HCT116 (cell line): ENCODE results near the gene ANKRD10.
"Not testable (repeated sequence)": the region's sequence is repeated elsewhere in the genome, so short reads cannot be mapped to it uniquely, and the experiment has no call there.

Experiments
- CTCF ChIP-seq, 3 experiments: fragments of 200-600 bp in 1 of 3; sonication (generic) in 1 of 3; IDR thresholded peaks in 2 of 3; conservative IDR thresholded peaks in 1 of 3; 2 replicates each; pipeline ENCODE4 v1.5.1; 2012 to 2017; ENCODE audit warnings: low read depth in 2 of 3, low read length in 2 of 3, antibody characterized with exemption in 1 of 3, borderline replicate concordance in 1 of 3, control low read depth in 1 of 3, mild to moderate bottlenecking in 1 of 3, mixed read lengths in 1 of 3, mixed run types in 1 of 3, moderate library complexity in 1 of 3; ENCODE audit not compliant: insufficient read depth in 1 of 3
- EZH2 ChIP-seq: fragments of 200-600 bp; sonication (generic); IDR thresholded peaks from 2 replicates; pipeline ENCODE4 v1.6.1; 2017; ENCODE audit warnings: antibody characterized with exemption, mixed run types
- REST ChIP-seq: IDR thresholded peaks from 2 replicates; pipeline ENCODE4 v1.6.1; 2012; ENCODE audit warnings: low read depth

GRCh38 chr13:110954533-110954920, 39.7 kb upstream of the ANKRD10 start:
- not testable (repeated sequence) for TF ChIP-seq REST; EZH2; CTCF (IDR thresholded peaks at IDR 0.05 in 2 of 3, conservative IDR thresholded peaks at IDR 0.05 in 1 of 3; ENCODE audit: borderline replicate concordance in 1 of 3, insufficient read depth in 1 of 3, low read depth in 2 of 3, low read length in 2 of 3)
